T-helper 2 cell treated with Interferon-gamma antibody and Interleukin-4, amounts not matched to agents 5 μg/mL and 100 μg/mL, for 36 hours (primary cell): ENCODE measurements around the gene LINGO3.

Experiments
- DNase-seq: peaks from one replicate; pipeline ENCODE4 v3.0.0; 2021; ENCODE audit warnings: low spot score
- H3K27ac Mint-ChIP-seq: one replicate; pipeline ENCODE4 v1.8.0; 2021; ENCODE audit warnings: mild to moderate bottlenecking, mixed read lengths
- H3K27me3 Mint-ChIP-seq: one replicate; pipeline ENCODE4 v1.8.0; 2021; ENCODE audit warnings: low read depth, mixed read lengths
- H3K36me3 Mint-ChIP-seq: one replicate; pipeline ENCODE4 v1.8.0; 2021; ENCODE audit warnings: low read depth, mixed read lengths
- H3K4me1 Mint-ChIP-seq: one replicate; pipeline ENCODE4 v1.8.0; 2021; ENCODE audit warnings: low read depth, mixed read lengths
- H3K4me3 Mint-ChIP-seq: one replicate; pipeline ENCODE4 v1.8.0; 2022; ENCODE audit warnings: mild to moderate bottlenecking, moderate library complexity, mixed read lengths
- H3K9me3 Mint-ChIP-seq: one replicate; pipeline ENCODE4 v1.8.0; 2021; ENCODE audit warnings: mixed read lengths

The LINGO3 gene

DNA sequence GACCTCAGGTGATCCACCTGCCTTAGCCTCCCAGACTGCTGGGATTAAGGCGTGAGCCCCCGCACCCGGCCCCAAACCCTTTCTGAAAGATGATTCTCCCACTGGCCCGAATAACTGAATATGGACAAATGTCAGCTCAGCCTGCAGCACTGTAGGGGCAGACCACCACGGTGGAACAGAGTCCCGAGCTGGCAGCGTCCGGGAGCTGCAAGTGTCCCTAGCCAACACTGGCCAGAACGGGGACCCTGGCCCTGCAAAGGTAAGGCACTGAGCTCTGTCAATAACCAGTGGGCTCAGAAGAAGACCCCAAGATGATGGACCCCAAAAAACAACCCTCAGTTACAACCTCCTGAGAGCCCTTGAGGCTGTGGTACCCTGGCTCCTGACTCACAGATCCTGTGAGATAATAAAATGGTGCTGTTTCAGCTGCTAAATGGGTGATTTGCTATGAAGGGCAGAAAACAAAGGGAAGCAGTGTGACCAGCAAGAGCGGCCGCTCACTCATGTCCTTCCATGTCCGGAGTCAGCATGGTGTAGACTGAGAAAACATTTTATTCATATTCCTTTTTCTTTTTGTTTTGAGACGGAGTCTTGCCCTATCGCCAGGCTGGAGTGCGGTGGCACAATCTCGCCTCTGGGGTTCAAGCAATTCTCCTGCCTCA is 18.9 kb upstream of the LINGO3 start:
- no peak for DNase-seq
- H3K4me1 Mint-ChIP-seq = peaks cover 31% of the 10 kb centered on the region
- H3K27ac Mint-ChIP-seq = peak overlapping the region; percentile 99
- H3K36me3 Mint-ChIP-seq = peaks cover 30% of the 10 kb centered on the region
- H3K4me3 Mint-ChIP-seq = peak overlapping the region; percentile 99
- no peaks in the 10 kb centered on the region for H3K9me3 Mint-ChIP-seq
- no peaks in the 10 kb centered on the region for H3K27me3 Mint-ChIP-seq

DNA sequence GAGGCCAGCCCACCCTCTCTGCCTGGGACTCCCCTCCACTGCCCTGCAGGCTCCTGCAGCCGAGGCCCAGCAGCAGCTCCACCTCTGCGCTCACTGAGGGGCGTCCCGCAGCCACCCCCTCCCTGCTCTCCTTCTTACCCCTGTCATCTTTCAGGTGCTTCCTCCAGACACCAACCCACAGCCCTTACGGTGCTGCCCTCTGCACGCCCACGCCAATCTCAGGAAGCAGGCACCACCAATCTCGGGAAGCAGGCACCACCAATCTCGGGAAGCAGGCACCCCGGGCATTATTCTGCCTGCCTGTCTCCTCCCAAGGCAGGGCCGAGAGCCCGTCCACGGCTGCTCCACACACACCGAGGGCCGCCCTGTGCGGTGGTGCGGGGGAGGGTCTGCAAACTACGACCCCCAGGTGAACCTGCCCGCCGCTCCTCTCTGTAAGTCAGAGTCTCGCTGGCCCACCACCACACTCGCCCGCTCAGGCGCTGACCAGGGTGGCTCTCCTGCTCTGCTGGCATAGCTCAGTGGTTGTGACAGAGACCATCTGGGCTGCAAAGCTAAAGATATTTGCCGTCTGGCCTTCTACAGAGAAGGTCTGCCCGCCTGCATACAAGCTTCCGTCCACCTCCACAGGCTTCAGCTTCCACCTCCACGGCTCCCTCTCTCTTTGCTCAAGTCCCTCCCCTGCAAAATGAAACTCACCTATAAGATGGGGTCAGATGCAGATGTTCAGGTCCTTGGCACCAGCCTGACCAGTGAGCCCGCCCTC is 17.5 kb upstream of the LINGO3 start:
- Mint-ChIP-seq H3K4me3 (peak overlapping the region; percentile 25), H3K27me3 (no peaks in the 10 kb centered on the region), H3K27ac (peak overlapping the region; percentile 73), H3K9me3 (no peaks in the 10 kb centered on the region), H3K36me3 (peaks cover 30% of the 10 kb centered on the region), H3K4me1 (peaks cover 31% of the 10 kb centered on the region)
- DNase-seq = no peak

DNA sequence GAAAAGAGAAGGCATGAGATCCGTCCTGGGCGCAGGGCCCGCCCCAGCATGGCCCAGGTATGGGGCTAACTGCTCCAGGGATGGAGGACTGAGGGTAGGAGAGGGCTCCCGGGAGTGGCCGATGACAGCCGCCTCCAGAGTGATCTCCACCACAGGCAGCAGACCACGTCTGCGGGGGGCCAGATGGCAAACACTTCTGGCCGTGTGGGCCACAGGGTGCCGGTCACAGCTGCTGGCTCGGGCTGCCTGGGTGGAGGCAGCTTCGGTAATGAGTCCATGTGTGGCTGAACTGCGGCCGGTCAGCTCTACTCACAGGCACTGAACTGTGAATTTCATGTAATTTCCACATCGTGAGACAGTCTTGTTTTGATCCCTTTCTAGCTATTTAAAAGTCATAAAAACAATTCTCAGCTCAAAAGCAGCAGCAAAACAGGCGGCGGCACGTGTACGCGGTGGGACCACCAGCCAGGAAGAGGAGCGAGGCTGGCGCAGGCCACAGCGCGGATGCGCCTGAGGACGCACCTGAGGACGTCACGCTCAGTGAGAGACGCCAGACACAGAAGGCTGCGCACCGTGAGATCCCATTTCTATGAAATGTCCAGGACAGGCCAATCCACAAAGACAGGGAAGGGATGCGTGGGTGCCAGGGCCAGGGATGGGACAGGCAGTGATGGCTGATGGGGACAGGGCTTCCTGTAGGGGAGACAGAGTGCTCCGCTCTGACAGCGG is 16.4 kb upstream of the LINGO3 start:
- Mint-ChIP-seq H3K27ac (peak overlapping the region; percentile 8), H3K36me3 (peaks cover 27% of the 10 kb centered on the region), H3K27me3 (no peaks in the 10 kb centered on the region), H3K4me3 (no peak overlapping the region), H3K4me1 (peaks cover 24% of the 10 kb centered on the region), H3K9me3 (no peaks in the 10 kb centered on the region)
- no peak for DNase-seq

DNA sequence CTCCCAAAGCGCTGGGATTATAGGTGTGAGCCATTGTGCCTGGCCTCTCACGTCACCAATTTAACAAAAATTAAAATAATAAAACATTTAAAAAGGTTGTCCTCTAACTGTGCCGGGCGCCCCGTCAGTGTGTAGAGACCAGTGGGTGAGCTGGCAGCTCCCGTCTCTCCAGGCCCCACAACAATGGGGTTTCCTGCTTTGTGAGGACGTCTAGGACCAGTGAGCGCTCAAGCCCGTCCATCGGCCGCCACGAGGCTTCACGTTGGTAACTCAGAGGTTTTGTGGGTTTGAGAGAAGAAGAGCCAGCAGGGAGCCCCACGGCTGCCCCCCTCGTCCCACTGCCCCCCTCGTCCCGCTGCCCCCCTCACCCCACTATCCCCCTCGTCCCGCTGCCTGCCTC is 15.8 kb upstream of the LINGO3 start:
- no peak for DNase-seq
- H3K9me3 Mint-ChIP-seq = no peaks in the 10 kb centered on the region
- H3K27ac Mint-ChIP-seq = no peak overlapping the region
- H3K4me3 Mint-ChIP-seq = no peak overlapping the region
- H3K36me3 Mint-ChIP-seq = peaks cover 25% of the 10 kb centered on the region
- H3K27me3 Mint-ChIP-seq = no peaks in the 10 kb centered on the region
- peaks cover 21% of the 10 kb centered on the region for H3K4me1 Mint-ChIP-seq

DNA sequence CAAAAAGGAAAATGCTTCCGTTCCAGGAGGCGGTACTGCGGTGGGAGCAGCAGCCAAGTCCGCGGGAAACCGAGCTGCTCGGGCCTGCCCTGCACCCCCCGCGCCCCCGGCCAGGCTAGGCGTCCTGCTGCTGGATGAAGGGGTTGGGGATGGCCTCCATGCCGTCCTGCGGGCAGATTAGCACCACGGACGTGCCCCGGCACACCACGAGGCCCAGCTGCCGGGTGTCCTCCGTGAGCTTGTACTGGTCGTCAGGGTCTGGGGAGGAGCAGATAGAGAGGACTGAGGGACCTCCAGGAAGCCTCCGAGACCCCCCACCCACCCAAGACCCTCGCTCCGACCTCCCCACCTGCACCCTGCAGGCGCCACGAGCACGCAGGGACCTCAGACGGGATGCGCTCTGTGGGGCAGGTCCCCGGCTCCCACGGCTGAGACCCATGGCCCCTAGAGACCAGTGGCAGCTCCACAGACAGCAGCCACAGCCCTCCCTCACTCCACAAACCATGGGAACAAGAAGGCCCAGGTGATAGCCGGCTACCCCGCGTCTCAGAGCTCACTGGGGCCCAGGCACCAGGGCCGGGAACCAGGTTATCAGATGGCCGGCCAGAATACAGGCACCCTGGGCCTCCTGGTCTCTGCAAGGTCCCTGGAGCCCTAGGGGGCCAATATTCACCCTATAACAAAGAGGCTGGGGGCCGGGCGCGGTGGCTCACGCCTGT is 13.8 kb upstream of the LINGO3 start:
- DNase-seq = no peak
- Mint-ChIP-seq H3K36me3 (peaks cover 14% of the 10 kb centered on the region), H3K27me3 (no peaks in the 10 kb centered on the region), H3K4me1 (peaks cover 12% of the 10 kb centered on the region), H3K27ac (no peak overlapping the region), H3K9me3 (no peaks in the 10 kb centered on the region), H3K4me3 (no peak overlapping the region)

DNA sequence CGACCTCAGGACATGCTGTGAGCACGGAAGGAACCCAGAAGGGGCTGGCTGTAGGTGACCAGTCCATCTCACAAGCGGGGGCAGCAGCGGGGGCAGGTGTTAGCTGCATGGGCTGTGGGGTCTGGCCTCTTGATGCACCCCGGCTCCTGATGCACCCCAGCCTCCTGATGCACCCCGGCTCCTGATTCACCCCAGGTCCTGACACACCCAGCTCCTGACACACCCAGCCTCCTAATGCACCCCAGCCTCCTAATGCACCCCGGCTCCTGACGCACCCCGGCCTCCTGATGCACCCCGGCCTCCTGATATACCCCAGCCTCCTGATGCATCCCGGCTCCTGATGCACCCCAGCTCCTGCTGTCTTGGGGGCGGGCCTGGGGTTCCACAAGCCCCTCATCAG is 13.0 kb upstream of the LINGO3 start:
- Mint-ChIP-seq H3K4me1 (peaks cover 8% of the 10 kb centered on the region), H3K4me3 (no peak overlapping the region), H3K27me3 (no peaks in the 10 kb centered on the region), H3K9me3 (no peaks in the 10 kb centered on the region), H3K27ac (no peak overlapping the region), H3K36me3 (peaks cover 10% of the 10 kb centered on the region)
- no peak for DNase-seq

DNA sequence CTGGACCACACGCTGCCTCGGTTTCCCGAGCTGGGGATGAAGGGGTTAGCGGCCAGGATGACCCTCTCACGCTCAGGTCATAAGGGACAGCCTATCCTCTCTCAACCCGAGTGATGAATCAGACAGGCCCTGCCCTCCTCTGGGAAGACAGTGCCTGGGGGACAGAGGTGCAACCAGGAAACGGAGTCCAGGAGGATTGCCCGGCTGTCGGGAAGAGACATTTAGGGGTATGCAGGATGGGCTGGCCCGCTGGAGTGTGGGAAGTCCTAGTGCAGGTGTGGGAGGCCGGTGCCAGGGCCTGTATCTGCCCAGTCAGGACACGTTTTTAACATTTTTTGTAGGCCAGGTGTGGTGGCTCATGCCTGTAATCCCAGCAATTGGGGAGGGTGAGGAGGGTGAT is 12.1 kb upstream of the LINGO3 start:
- no peak overlapping the region for H3K27ac Mint-ChIP-seq
- peaks cover 5% of the 10 kb centered on the region for H3K36me3 Mint-ChIP-seq
- H3K4me1 Mint-ChIP-seq = peaks cover 4% of the 10 kb centered on the region
- H3K27me3 Mint-ChIP-seq = peaks cover 1% of the 10 kb centered on the region
- H3K9me3 Mint-ChIP-seq = peaks cover 2% of the 10 kb centered on the region
- no peak for DNase-seq
- H3K4me3 Mint-ChIP-seq = no peak overlapping the region

DNA sequence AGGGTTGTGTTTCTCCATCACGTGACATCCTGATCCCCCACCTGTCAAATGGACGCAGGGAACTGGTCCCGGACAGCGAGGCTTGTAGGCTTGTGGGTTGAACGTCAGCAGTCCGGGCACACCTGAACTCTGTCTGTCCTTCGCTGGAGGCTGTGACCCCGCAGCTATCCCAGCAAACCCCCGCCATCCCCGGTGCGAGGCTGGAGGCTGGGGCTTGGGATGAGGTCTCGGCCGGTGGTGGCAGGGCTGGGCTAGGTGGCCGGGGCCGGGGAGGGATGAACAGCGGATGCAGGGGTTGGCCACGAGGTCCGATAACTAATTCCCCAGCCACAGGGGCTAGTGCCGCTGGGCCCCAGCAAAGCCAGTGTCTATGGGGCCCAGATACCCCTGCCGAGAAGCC is 11.6 kb upstream of the LINGO3 start:
- Mint-ChIP-seq H3K36me3 (peaks cover 2% of the 10 kb centered on the region), H3K4me3 (no peak overlapping the region), H3K27me3 (peaks cover 5% of the 10 kb centered on the region), H3K9me3 (peaks cover 7% of the 10 kb centered on the region), H3K4me1 (peaks cover 4% of the 10 kb centered on the region), H3K27ac (no peak overlapping the region)
- DNase-seq = no peak

DNA sequence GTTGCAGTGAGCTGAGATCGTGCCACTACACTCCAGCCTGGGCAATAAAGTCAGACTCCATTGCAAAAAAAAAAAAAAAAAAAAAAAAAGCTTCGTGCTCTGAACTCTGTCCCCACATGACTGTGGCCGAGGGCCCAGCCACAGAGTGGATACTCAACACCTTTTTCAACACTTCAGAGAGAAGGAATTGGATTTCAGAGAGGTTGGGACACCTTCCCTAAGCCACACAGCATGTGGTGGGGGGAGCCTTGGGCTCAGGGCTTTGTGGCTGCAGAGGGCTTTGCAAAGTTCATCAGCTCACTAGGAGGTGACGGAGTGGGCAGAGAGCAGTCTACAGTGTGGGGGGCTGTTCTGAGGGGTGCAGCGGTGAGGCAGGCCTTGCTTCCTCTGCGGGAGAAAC is 11.0 kb upstream of the LINGO3 start:
- no peak overlapping the region for H3K27ac Mint-ChIP-seq
- peaks cover 2% of the 10 kb centered on the region for H3K4me1 Mint-ChIP-seq
- no peak overlapping the region for H3K4me3 Mint-ChIP-seq
- H3K9me3 Mint-ChIP-seq = peaks cover 7% of the 10 kb centered on the region
- H3K36me3 Mint-ChIP-seq = peaks cover 2% of the 10 kb centered on the region
- no peak for DNase-seq
- peaks cover 9% of the 10 kb centered on the region for H3K27me3 Mint-ChIP-seq

DNA sequence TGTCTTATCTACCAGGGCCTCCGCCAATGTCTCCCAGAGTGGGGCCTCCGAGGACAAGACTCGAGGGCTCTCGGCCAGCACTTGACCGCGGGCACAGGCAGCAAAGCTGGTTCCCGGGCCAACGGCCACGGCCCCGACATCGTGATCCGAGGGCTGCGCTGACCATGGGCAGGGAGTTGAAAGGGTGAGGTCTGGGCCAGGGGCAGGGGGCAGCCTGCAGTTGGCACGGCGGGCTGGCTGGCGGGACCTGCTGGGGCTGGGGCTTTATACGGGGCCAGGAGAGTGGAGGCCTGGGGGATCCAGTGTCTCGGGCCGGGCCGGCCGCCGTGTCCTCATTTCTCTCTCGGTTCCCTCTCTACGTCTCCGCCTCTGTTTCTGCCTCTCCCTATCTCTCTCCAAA is 9.8 kb upstream of the LINGO3 start:
- no peaks in the 10 kb centered on the region for H3K36me3 Mint-ChIP-seq
- peaks cover 7% of the 10 kb centered on the region for H3K9me3 Mint-ChIP-seq
- no peak for DNase-seq
- peaks cover 19% of the 10 kb centered on the region for H3K27me3 Mint-ChIP-seq
- peaks cover 2% of the 10 kb centered on the region for H3K4me1 Mint-ChIP-seq
- H3K27ac Mint-ChIP-seq = no peak overlapping the region
- H3K4me3 Mint-ChIP-seq = no peak overlapping the region

DNA sequence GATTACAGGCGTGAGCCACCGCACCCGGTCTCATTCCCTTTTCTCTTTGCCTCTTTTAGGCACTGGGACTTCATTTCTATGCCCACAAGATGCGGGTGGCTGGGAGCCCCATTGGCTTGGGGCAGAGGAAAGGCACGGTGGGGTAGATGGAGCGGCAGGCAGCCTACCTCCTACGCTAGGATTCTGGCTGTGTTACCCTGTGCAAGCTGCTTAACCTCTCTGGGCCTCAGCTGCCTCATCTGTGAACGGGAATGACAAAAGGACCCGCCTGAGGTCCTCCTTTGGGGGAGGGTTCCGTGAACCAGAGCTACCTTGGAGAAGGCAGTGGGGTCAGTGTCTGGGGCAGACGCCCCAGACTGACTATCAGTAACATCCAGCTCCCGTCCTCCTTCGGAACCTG is 9.3 kb upstream of the LINGO3 start:
- Mint-ChIP-seq H3K27ac (no peak overlapping the region), H3K4me1 (peaks cover 2% of the 10 kb centered on the region), H3K9me3 (peaks cover 7% of the 10 kb centered on the region), H3K36me3 (no peaks in the 10 kb centered on the region), H3K27me3 (peaks cover 19% of the 10 kb centered on the region), H3K4me3 (no peak overlapping the region)
- no peak for DNase-seq

DNA sequence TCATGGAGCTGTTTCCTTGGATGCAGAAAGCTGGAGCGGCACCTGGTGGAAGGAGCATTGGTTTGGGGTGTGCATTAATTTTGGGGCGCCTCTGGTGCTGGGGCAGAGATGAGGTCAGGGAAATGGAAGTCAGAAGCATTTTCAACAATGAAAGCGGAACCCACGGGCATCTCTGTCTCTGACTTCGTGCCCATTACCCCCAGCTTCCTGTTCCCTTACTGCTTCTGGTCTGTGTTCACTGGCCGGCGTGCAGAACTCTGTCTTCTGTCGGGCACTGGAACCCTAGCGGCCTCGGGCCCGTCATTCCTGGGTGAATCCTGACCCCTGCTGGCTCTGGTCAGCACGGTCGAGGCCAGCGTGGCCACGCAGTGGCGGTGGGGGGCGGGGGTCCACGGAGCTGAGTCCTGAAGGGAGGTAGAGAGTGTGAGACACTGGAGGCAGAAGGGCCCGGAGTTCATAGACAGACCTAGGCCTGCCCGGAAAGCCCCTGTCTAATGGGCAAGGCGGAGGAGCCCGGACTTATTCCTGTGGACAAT is 7.9 kb upstream of the LINGO3 start:
- DNase-seq = no peak
- no peaks in the 10 kb centered on the region for H3K36me3 Mint-ChIP-seq
- H3K4me1 Mint-ChIP-seq = peaks cover 2% of the 10 kb centered on the region
- peaks cover 19% of the 10 kb centered on the region for H3K27me3 Mint-ChIP-seq
- H3K27ac Mint-ChIP-seq = no peak overlapping the region
- H3K9me3 Mint-ChIP-seq = peaks cover 7% of the 10 kb centered on the region
- no peak overlapping the region for H3K4me3 Mint-ChIP-seq

DNA sequence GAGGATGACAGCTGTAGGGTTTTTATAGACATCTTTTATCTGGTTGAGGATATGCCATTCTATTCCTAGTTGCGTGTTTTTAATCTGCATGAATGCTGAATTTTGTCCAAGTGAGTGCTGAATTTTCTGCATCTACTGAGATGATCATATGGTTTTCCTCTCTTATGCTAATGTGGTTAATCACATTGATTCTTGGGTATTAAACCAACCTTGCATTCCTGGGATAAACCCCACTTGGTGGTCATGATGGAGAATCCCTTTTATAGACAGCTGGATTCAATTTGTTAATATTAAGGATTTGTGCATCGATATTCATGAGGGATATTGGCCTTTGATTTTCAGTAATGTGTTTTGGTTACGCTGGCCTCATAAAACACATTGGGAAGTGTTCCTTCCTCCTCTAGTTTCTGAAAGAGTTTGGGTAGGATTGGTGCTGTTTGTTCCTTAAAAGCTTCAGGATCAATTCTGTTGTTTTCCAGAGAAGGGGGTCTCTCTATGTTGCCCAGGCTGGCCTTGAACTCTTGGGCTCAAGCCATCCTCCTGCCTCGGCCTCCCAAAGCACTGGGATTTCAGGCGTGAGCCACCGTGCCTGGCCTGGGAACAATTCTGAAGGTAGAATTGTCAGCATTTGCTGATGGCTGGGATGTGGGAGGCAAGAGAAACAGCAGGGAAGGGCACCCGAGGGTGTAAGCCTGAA is 7.3 kb upstream of the LINGO3 start:
- Mint-ChIP-seq H3K4me3 (no peak overlapping the region), H3K9me3 (peaks cover 7% of the 10 kb centered on the region), H3K36me3 (no peaks in the 10 kb centered on the region), H3K27ac (no peak overlapping the region), H3K4me1 (peaks cover 2% of the 10 kb centered on the region), H3K27me3 (peaks cover 24% of the 10 kb centered on the region)
- DNase-seq = no peak
